ENCODE measurements around the gene RALY.

The RALY gene

GRCh38 chr20:34004790-34005457, 11.2 kb downstream of the RALY start:
- H3K4me1 ChIP-seq (ENCODE audit: insufficient read depth, low read length): peaks cover 21% of the 10 kb centered on the region; the same call in 1 of the 2 replicates

GRCh38 chr20:34006619-34007018, 12.9 kb downstream of the RALY start:
- no peaks in the 10 kb centered on the region for H3K27me3 ChIP-seq (ENCODE audit: insufficient read depth, low read length)
- H3K4me3 ChIP-seq (ENCODE audit: low read length): no peak overlapping the region
- H3K36me3 ChIP-seq (ENCODE audit: insufficient read depth, low read length): 0 out of 2 replicates have a peak, but pooled peaks cover 4% of the 10 kb centered on the region
- no peak overlapping the region for H3K27ac ChIP-seq (ENCODE audit: low read depth, low read length)
- 80% methylated on average over 2 of the region's 2 CpGs for WGBS
- peaks cover 30% of the 10 kb centered on the region for H3K4me1 ChIP-seq (ENCODE audit: insufficient read depth, low read length)
- no peak overlapping the region for H3K9ac ChIP-seq (ENCODE audit: low read depth, low read length)
- H3K9me3 ChIP-seq (ENCODE audit: insufficient read depth, low read depth, low read length): no peaks in the 10 kb centered on the region

More at GRCh38 chr20:34004790-34005457, 11.2 kb downstream of the RALY start:
- Histone ChIP-seq H3K27ac (ENCODE audit: low read depth, low read length) (no peak overlapping the region), H3K9me3 (ENCODE audit: insufficient read depth, low read depth, low read length) (no peaks in the 10 kb centered on the region), H3K9ac (ENCODE audit: low read depth, low read length) (no peak overlapping the region), H3K27me3 (ENCODE audit: insufficient read depth, low read length) (no peaks in the 10 kb centered on the region), H3K4me3 (ENCODE audit: low read length) (no peak overlapping the region), H3K36me3 (ENCODE audit: insufficient read depth, low read length) (0 out of 2 replicates have a peak, but pooled peaks cover 4% of the 10 kb centered on the region)
- WGBS: 92% methylated on average over 11 of the region's 11 CpGs

- WGBS: 56% methylated on average over 1 of the region's 1 CpG
- Histone ChIP-seq H3K9me3 (ENCODE audit: insufficient read depth, low read depth, low read length) (no peaks in the 10 kb centered on the region), H3K27me3 (ENCODE audit: insufficient read depth, low read length) (no peaks in the 10 kb centered on the region), H3K36me3 (ENCODE audit: insufficient read depth, low read length) (no peaks in the 10 kb centered on the region), H3K4me3 (ENCODE audit: low read length) (no peak overlapping the region), H3K9ac (ENCODE audit: low read depth, low read length) (no peak overlapping the region), H3K27ac (ENCODE audit: low read depth, low read length) (no peak overlapping the region), H3K4me1 (ENCODE audit: insufficient read depth, low read length) (peaks cover 47% of the 10 kb centered on the region)
Observed at GRCh38 chr20:34008477-34008876, 14.8 kb downstream of the RALY start.

- Histone ChIP-seq H3K27ac (ENCODE audit: low read depth, low read length) (peak overlapping the region; percentile 75), H3K4me1 (ENCODE audit: insufficient read depth, low read length) (peaks cover 59% of the 10 kb centered on the region), H3K9me3 (ENCODE audit: insufficient read depth, low read depth, low read length) (no peaks in the 10 kb centered on the region), H3K4me3 (ENCODE audit: low read length) (peak overlapping the region; percentile 19; the same call in 1 of the 2 replicates), H3K27me3 (ENCODE audit: insufficient read depth, low read length) (no peaks in the 10 kb centered on the region), H3K36me3 (ENCODE audit: insufficient read depth, low read length) (no peaks in the 10 kb centered on the region), H3K9ac (ENCODE audit: low read depth, low read length) (no peak overlapping the region)
- 46% methylated on average over 3 of the region's 3 CpGs for WGBS
Observed at GRCh38 chr20:34010405-34010931, 16.8 kb downstream of the RALY start.

GRCh38 chr20:34011275-34011674, 17.6 kb downstream of the RALY start:
- peaks cover 65% of the 10 kb centered on the region for H3K4me1 ChIP-seq (ENCODE audit: insufficient read depth, low read length)
- H3K27ac ChIP-seq (ENCODE audit: low read depth, low read length): peak overlapping the region; percentile 75; the same call in 1 of the 2 replicates
- H3K4me3 ChIP-seq (ENCODE audit: low read length): no peak overlapping the region
- 100% methylated on average over 1 of the region's 1 CpG for WGBS
- no peaks in the 10 kb centered on the region for H3K27me3 ChIP-seq (ENCODE audit: insufficient read depth, low read length)
- no peaks in the 10 kb centered on the region for H3K36me3 ChIP-seq (ENCODE audit: insufficient read depth, low read length)
- no peak overlapping the region for H3K9ac ChIP-seq (ENCODE audit: low read depth, low read length)
- no peaks in the 10 kb centered on the region for H3K9me3 ChIP-seq (ENCODE audit: insufficient read depth, low read depth, low read length)

GRCh38 chr20:34012330-34012729, 18.6 kb downstream of the RALY start:
- Histone ChIP-seq H3K4me3 (ENCODE audit: low read length) (no peak overlapping the region), H3K27ac (ENCODE audit: low read depth, low read length) (0 out of 2 replicates have a peak overlapping the region, but pooled peaks have one; percentile 14), H3K4me1 (ENCODE audit: insufficient read depth, low read length) (peaks cover 76% of the 10 kb centered on the region), H3K9ac (ENCODE audit: low read depth, low read length) (peak overlapping the region; percentile 6; the same call in 1 of the 2 replicates), H3K27me3 (ENCODE audit: insufficient read depth, low read length) (no peaks in the 10 kb centered on the region), H3K36me3 (ENCODE audit: insufficient read depth, low read length) (no peaks in the 10 kb centered on the region), H3K9me3 (ENCODE audit: insufficient read depth, low read depth, low read length) (no peaks in the 10 kb centered on the region)
- 67% methylated on average over 5 of the region's 5 CpGs for WGBS

GRCh38 chr20:34012735-34013134, 19.0 kb downstream of the RALY start:
- Histone ChIP-seq H3K36me3 (ENCODE audit: insufficient read depth, low read length) (no peaks in the 10 kb centered on the region), H3K9ac (ENCODE audit: low read depth, low read length) (peak overlapping the region; percentile 6; the same call in 1 of the 2 replicates), H3K27me3 (ENCODE audit: insufficient read depth, low read length) (no peaks in the 10 kb centered on the region), H3K4me3 (ENCODE audit: low read length) (no peak overlapping the region), H3K9me3 (ENCODE audit: insufficient read depth, low read depth, low read length) (no peaks in the 10 kb centered on the region), H3K27ac (ENCODE audit: low read depth, low read length) (no peak overlapping the region), H3K4me1 (ENCODE audit: insufficient read depth, low read length) (peaks cover 77% of the 10 kb centered on the region)
- 80% methylated on average over 3 of the region's 3 CpGs for WGBS

- Histone ChIP-seq H3K27me3 (ENCODE audit: insufficient read depth, low read length) (no peaks in the 10 kb centered on the region), H3K9me3 (ENCODE audit: insufficient read depth, low read depth, low read length) (no peaks in the 10 kb centered on the region), H3K27ac (ENCODE audit: low read depth, low read length) (no peak overlapping the region), H3K4me1 (ENCODE audit: insufficient read depth, low read length) (peaks cover 72% of the 10 kb centered on the region), H3K9ac (ENCODE audit: low read depth, low read length) (no peak overlapping the region), H3K36me3 (ENCODE audit: insufficient read depth, low read length) (no peaks in the 10 kb centered on the region), H3K4me3 (ENCODE audit: low read length) (no peak overlapping the region)
- WGBS: 85% methylated on average over 2 of the region's 2 CpGs
Observed at GRCh38 chr20:34013554-34013953, 19.8 kb downstream of the RALY start.

GRCh38 chr20:34014878-34015277, 21.2 kb downstream of the RALY start:
- no peaks in the 10 kb centered on the region for H3K9me3 ChIP-seq (ENCODE audit: insufficient read depth, low read depth, low read length)
- H3K4me3 ChIP-seq (ENCODE audit: low read length): no peak overlapping the region
- H3K36me3 ChIP-seq (ENCODE audit: insufficient read depth, low read length): no peaks in the 10 kb centered on the region
- no peak overlapping the region for H3K9ac ChIP-seq (ENCODE audit: low read depth, low read length)
- 80% methylated on average over 1 of the region's 1 CpG for WGBS
- no peak overlapping the region for H3K27ac ChIP-seq (ENCODE audit: low read depth, low read length)
- H3K4me1 ChIP-seq (ENCODE audit: insufficient read depth, low read length): peaks cover 66% of the 10 kb centered on the region
- no peaks in the 10 kb centered on the region for H3K27me3 ChIP-seq (ENCODE audit: insufficient read depth, low read length)

- Histone ChIP-seq H3K9me3 (ENCODE audit: insufficient read depth, low read depth, low read length) (no peaks in the 10 kb centered on the region), H3K36me3 (ENCODE audit: insufficient read depth, low read length) (no peaks in the 10 kb centered on the region), H3K27me3 (ENCODE audit: insufficient read depth, low read length) (no peaks in the 10 kb centered on the region), H3K4me3 (ENCODE audit: low read length) (no peak overlapping the region), H3K4me1 (ENCODE audit: insufficient read depth, low read length) (peaks cover 61% of the 10 kb centered on the region), H3K9ac (ENCODE audit: low read depth, low read length) (no peak overlapping the region), H3K27ac (ENCODE audit: low read depth, low read length) (no peak overlapping the region)
- WGBS: 96% methylated on average over 6 of the region's 6 CpGs
Observed at GRCh38 chr20:34015401-34016335, 22.0 kb downstream of the RALY start.

- Histone ChIP-seq H3K36me3 (ENCODE audit: insufficient read depth, low read length) (no peaks in the 10 kb centered on the region), H3K27me3 (ENCODE audit: insufficient read depth, low read length) (no peaks in the 10 kb centered on the region), H3K9me3 (ENCODE audit: insufficient read depth, low read depth, low read length) (no peaks in the 10 kb centered on the region), H3K9ac (ENCODE audit: low read depth, low read length) (no peak overlapping the region), H3K4me3 (ENCODE audit: low read length) (no peak overlapping the region), H3K27ac (ENCODE audit: low read depth, low read length) (no peak overlapping the region), H3K4me1 (ENCODE audit: insufficient read depth, low read length) (peaks cover 52% of the 10 kb centered on the region)
- 80% methylated on average over 5 of the region's 5 CpGs for WGBS
Observed at GRCh38 chr20:34016736-34017135, 23.0 kb downstream of the RALY start.

All from HUES64 (cell line).